HG02642 (cell line): ENCODE data around the gene AHCY.
"Not testable (repeated sequence)": the region's sequence is repeated elsewhere in the genome, so short reads cannot be mapped to it uniquely, and the experiment has no call there.

Experiments used
- ATAC-seq: cut with Tn5 transposase; IDR thresholded peaks from one replicate; pipeline ENCODE4 v1.9.1; 2021; ENCODE audit warnings: mild to moderate bottlenecking; ENCODE audit not compliant: unreplicated experiment, poor library complexity

The AHCY gene

DNA sequence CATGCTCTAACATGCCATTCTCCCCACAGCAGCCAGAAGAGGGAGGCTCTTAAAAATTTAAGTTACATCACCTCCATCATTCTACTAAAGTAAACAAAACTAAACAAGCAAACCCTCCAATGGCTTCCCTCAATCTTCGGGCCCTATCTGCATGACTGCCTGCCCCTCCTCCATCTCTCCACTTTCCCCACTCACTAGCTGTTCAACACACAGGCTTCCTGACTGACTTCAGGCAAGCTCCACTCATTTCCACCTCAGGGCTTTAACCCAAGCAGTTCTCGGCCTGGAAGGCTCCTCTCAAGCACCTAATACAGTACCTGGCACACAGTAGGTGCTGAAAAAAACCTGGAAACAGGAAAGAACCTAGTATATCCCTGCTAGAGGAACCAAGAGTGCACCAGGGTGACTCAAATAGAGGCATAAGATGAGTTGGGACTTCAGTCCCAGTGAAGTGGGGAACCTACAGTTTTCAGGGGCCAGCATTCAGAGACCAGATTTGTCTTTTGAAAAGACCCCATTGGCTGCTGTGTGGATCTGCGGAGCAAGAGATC lies 2.8 kb downstream of the AHCY start:
- ATAC-seq: no peak

- ATAC-seq: no peak
Measured at GRCh38 chr20:34299556-34300255, 3.4 kb downstream of the AHCY start.

DNA sequence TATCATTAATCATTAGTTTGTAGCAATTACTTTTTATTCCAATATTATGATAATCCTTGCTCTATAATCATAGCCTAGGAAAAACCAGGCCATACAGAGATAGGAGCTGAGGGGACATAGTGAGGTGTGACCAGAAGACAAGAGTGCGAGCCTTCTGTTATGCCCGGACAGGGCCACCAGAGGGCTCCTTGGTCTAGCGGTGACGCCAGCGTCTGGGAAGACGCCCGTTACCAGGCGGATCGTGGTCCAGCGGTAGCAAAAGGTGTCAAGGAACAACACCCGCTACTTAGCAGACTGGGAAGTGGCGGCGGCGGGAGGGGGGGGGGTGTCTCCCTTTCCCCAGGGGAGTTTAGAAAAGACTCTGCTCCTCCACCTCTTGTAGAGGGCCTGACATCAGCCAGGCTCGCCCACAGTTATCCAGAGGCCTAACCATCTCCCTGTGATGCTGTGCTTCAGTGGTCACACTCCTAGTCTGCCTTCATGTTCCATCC lies 4.8 kb downstream of the AHCY start:
- ATAC-seq: not testable (repeated sequence)

DNA sequence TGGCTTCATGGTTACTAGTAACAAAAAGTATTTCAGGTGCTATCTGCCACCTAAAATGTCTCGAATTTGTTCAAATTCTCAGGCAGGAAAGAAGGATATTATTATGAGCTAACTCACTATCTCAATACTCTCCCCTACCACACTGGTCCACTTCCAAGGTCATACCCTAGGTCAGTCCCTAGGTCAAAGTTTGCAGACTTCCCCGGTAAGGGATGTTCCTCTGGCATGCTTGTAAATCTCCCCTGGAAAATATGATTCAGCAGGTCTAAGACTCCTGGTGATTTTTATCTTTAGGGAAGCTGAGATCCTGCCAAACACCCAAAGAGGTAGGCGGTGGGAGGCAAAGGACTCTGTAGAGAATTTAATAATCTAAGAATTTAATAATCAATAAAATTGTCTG lies 6.7 kb downstream of the AHCY start:
- no peak for ATAC-seq

DNA sequence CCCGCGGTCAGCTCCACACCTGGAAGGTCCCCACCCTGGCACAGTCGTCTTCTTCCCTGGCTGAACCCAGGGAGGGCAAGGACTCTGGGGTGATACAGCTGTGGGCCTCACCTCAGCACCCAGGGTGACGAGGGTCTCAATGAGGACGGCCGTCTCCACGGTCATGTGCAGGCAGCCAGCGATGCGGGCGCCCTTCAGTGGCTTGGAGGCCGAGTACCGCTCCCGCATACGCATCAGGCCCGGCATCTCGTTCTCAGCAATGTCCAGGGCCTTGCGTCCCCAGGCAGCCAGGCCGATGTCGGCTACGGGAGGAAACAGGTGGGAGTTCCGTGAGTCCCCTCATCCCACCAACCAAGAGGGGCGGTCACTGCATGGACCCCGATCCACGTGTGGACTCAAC lies 7.9 kb downstream of the AHCY start:
- no peak for ATAC-seq

DNA sequence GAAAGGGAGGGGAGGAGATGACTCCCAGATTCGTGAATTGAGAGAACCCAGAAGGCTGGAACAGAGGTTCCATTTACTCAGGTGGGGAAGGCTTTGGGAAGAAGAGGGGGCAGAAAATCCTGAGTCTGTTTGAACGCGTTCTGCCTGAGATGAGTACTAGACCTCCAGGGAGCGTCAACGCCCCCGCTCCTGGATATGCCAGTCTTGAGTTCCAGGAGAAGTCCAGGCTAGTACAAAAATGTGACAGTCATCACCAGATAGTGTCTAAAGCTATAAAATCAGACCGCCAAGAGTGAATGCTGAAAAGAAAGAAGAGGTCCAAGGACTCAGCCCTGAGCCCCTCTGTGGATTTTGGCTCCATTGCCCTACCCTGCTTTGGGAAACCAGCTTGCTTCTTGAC lies 8.6 kb downstream of the AHCY start:
- ATAC-seq: no peak

DNA sequence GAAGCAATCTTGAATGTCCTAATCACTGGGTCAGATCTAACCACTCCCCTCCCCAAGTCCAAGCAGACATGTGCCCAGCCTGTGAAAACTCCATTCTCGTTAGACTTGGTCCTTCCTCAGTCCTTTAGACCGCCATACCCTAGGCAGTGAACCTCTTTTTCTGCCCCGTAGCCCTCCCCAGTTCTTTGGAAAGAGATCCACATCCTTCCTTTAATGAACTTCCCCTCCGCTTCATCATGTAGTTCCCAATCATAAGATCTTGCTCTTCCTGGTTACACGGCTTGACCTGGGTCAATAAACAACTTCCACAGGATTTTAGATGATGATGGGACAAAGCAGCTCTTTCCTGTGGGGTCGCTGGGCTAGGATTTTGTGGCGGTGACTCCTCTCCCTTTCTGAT lies 9.6 kb downstream of the AHCY start:
- no peak for ATAC-seq

- ATAC-seq: no peak
Measured at GRCh38 chr20:34293119-34293518, 10.0 kb downstream of the AHCY start.

- ATAC-seq: no peak
Measured at GRCh38 chr20:34292496-34292895, 10.7 kb downstream of the AHCY start.

DNA sequence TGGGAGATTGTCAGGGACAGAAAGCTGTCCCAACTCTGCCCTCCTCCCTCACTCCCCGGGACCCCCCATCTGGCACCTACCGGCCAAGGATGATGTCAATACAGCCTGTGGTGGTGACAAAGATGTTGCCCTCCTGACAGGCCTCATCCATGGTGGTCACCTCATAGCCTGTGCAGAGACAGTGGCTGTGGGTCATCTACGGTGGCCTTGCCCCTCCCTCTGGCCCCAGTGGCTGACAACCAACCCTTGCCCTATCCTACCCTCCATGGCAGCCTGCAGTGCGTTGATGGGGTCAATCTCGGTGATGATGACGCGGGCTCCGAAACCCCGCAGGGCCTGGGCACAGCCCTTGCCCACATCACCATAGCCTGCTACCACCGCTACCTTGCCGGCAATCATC lies 12.7 kb downstream of the AHCY start:
- no peak for ATAC-seq

GRCh38 chr20:34287500-34287899 lies 15.7 kb downstream of the AHCY start:
- ATAC-seq: not testable (repeated sequence)

GRCh38 chr20:34285450-34285849 lies 17.7 kb downstream of the AHCY start:
- ATAC-seq: no peak

DNA sequence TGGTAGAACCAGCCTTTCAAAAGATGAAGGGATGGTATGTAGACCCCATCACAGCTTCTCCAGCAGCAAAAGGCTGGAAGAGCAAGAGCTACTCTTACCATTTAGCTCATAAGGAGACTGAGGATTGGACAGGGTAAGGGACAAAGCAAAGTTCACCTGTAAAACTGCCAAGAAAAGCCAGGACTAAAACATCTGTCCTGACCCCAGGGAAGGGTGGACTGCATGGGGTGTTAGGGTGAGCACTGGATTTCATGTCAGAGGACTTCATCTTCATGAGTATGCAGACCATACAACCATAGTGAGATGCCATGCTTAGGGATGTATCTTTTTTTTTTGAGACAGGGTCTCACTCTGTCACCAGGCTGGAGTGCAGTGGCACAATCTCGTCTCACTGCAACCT lies 19.3 kb downstream of the AHCY start:
- ATAC-seq: no peak

- no peak for ATAC-seq
Measured at GRCh38 chr20:34282041-34282440, 21.1 kb downstream of the AHCY start.

GRCh38 chr20:34281177-34281576 lies 22.0 kb downstream of the AHCY start:
- no peak for ATAC-seq

DNA sequence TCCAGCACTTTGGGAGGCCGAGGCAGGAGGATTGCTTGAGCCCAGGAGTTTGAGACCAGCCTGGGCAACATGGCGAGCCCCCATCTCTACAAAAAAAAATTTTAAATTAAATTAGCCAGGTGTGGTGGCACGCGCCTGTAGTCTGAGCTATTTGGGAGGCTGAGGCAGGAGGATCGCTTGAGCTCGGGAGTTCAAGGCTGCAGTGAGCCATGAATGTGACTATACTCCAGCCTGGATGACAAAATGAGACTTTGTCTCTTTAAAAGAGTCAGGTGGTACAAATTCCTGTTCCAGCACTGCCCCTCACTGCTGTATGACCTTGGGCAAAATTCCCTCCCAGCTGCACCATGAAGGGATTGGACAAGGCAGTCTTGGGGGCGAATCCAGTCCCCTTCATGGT lies 28.5 kb downstream of the AHCY start:
- no peak for ATAC-seq

DNA sequence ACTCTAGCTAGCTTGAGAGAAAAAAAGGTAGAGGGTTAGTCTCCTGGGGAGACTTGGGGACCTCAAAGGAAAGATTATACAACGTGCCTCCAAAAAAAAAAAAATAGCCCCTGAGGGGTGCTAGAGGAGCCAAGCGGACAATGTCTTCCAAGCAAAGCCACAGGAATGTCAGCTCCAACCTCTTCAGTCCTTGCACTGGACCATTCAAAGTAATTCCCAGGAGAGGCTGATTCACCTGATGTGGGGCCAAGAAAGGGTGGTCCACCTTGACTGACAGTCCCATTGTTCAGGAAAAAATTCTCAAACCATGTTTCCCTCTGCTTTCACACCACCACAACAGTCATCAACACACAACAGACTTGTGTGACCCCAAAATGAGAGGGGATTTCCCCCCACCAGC lies 31.2 kb downstream of the AHCY start:
- ATAC-seq: no peak

- ATAC-seq: no peak
Measured at GRCh38 chr20:34269996-34270627, 33.0 kb downstream of the AHCY start.

DNA sequence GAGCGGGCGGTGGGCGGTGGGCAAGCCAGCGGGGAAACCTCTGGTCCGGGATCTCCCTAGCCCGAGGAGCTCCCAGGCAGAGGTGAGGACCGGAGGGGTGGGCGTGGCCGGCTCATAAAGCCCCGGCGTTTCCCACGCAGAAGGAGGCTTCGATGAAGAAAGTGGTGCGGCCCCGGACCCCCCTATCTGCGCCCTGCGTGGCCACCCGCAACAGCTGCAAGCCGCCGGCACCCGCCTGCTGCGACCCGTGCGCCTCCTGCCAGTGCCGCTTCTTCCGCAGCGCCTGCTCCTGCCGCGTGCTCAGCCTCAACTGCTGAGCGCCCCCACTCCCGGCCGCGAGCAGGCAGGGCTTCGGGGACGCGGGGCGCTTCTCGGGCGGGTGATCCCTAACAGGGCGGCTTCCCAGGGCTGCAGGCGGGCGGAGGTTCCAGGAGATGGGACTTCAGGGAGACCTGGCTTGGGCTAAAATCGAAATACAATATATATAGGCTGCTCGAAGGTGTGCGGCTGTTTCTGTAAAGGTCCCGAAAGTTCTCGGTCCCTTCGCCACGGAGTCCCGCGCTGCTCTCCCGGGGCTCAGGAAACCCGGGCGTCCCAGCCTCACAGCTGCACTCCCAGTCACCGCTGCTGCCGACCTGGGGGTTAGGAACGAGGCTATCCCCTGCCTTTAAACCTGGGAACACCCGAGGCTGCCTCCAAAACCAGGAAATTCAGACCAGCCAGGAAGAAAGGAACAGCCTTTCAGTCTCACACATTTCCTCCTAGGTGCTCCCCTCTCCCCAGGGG lies 34.1 kb downstream of the AHCY start:
- no peak for ATAC-seq

- ATAC-seq: no peak
Measured at GRCh38 chr20:34268145-34268544, 35.0 kb downstream of the AHCY start.

- no peak for ATAC-seq
Measured at GRCh38 chr20:34264141-34264540, 39.0 kb downstream of the AHCY start.
